Measurements from ENCODE around the gene SCARB1.

The SCARB1 gene

GRCh38 chr12:124865728-124866127, 2.1 kb upstream of the SCARB1 start:
- DNase-seq (ENCODE audit: low read depth in 2 of 3, low spot score in 2 of 3), result no peak

- no peak for DNase-seq (ENCODE audit: low read depth in 2 of 3, low spot score in 2 of 3)
Measured at GRCh38 chr12:124864326-124864752, 675 bp upstream of the SCARB1 start.

- DNase-seq (ENCODE audit: low read depth in 2 of 3, low spot score in 2 of 3), result peak in 1 of 3 experiments; percentile 9
Measured at GRCh38 chr12:124862768-124863415, 772 bp downstream of the SCARB1 start.

- no peak for DNase-seq (ENCODE audit: low read depth in 2 of 3, low spot score in 2 of 3)
Measured at GRCh38 chr12:124861898-124862676, 1.6 kb downstream of the SCARB1 start.

GRCh38 chr12:124861492-124861891, 2.2 kb downstream of the SCARB1 start:
- DNase-seq (ENCODE audit: low read depth in 2 of 3, low spot score in 2 of 3), result no peak

- DNase-seq (ENCODE audit: low read depth in 2 of 3, low spot score in 2 of 3), result no peak
Measured at GRCh38 chr12:124857921-124858461, 5.7 kb downstream of the SCARB1 start.

GRCh38 chr12:124856842-124857178, 6.9 kb downstream of the SCARB1 start:
- no peak for DNase-seq (ENCODE audit: low read depth in 2 of 3, low spot score in 2 of 3)

GRCh38 chr12:124856132-124856841, 7.4 kb downstream of the SCARB1 start:
- no peak for DNase-seq (ENCODE audit: low read depth in 2 of 3, low spot score in 2 of 3)

- DNase-seq (ENCODE audit: low read depth in 2 of 3, low spot score in 2 of 3), result no peak
Measured at GRCh38 chr12:124855275-124855957, 8.2 kb downstream of the SCARB1 start.

- no peak for DNase-seq (ENCODE audit: low read depth in 2 of 3, low spot score in 2 of 3)
Measured at GRCh38 chr12:124854637-124855184, 9.0 kb downstream of the SCARB1 start.

GRCh38 chr12:124853781-124854636, 9.7 kb downstream of the SCARB1 start:
- DNase-seq (ENCODE audit: low read depth in 2 of 3, low spot score in 2 of 3), result no peak

- DNase-seq (ENCODE audit: low read depth in 2 of 3, low spot score in 2 of 3), result no peak
Measured at GRCh38 chr12:124852911-124853427, 10.7 kb downstream of the SCARB1 start.

GRCh38 chr12:124852329-124852831, 11.3 kb downstream of the SCARB1 start:
- no peak for DNase-seq (ENCODE audit: low read depth in 2 of 3, low spot score in 2 of 3)

- no peak for DNase-seq (ENCODE audit: low read depth in 2 of 3, low spot score in 2 of 3)
Measured at GRCh38 chr12:124851342-124851741, 12.3 kb downstream of the SCARB1 start.

GRCh38 chr12:124849382-124849781, 14.3 kb downstream of the SCARB1 start:
- no peak for DNase-seq (ENCODE audit: low read depth in 2 of 3, low spot score in 2 of 3)

GRCh38 chr12:124848621-124849380, 14.9 kb downstream of the SCARB1 start:
- DNase-seq (ENCODE audit: low read depth in 2 of 3, low spot score in 2 of 3), result no peak

GRCh38 chr12:124847113-124848074, 16.3 kb downstream of the SCARB1 start:
- DNase-seq (ENCODE audit: low read depth in 2 of 3, low spot score in 2 of 3), result no peak
